Endothelial cell of umbilical vein (primary cell): Measurements from ENCODE around the gene ANKS1A. TPM values are rescaled to one million over a fixed set of nuclear protein-coding genes. Genes with fewer than 3 reads are reported as not detected.
A peak's percentile ranks its signal among the peaks of the same experiment; 100 is the strongest.

Experiments
- BruUV-seq: library from RNA; stranded (reverse); fragments of 400-500 nt; replicated peaks from 2 replicates; lab custom pipeline; 2021; lab: Mats Ljungman, UMichigan
- CTCF ChIA-PET: fragments of 300-600, 350-600 bp; sonication (Branson Sonifier 250); formaldehyde crosslinking; loops from one replicate; lab custom pipeline; 2021; ENCODE audit warnings: antibody characterized with exemption, inconsistent platforms; lab: Charles Lee
- POLR2A ChIA-PET: fragments of 300-600, 350-600 bp; sonication (Branson Sonifier 250); formaldehyde crosslinking; loops from one replicate; lab custom pipeline; 2021; ENCODE audit warnings: antibody characterized with exemption, inconsistent platforms; lab: Charles Lee
- DNase-seq: peaks from one replicate; pipeline ENCODE4 v3.0.0-alpha.2; 2011; ENCODE audit warnings: low read depth, low spot score
- FAIRE-seq: peaks from 2 replicates; lab custom pipeline; 2011; peaks lifted over from hg19 to GRCh38; lab: Jason Lieb, UNC
- H2AFZ ChIP-seq: 2 replicates; pipeline ENCODE4 v1.6.0; 2012; ENCODE audit warnings: low read depth, low read length, control low read depth, inconsistent platforms
- H3K27ac ChIP-seq: 2 replicates; pipeline ENCODE4 v1.5.1; 2011; ENCODE audit warnings: low read depth, mild to moderate bottlenecking, control low read depth, low read length, moderate library complexity; ENCODE audit not compliant: insufficient read depth
- H3K27me3 ChIP-seq, 2 experiments: 2 replicates each; pipeline versions ENCODE4 v1.6.0 to v1.6.1; 2011; ENCODE audit warnings: low read length in 2 of 2, mixed read lengths in 1 of 2; ENCODE audit not compliant: control insufficient read depth in 2 of 2, insufficient read depth in 2 of 2
- H3K36me3 ChIP-seq, 2 experiments: 2 replicates in 1 of 2; 3 replicates in 1 of 2; pipeline ENCODE4 v1.5.1; 2011; ENCODE audit warnings: low read length in 2 of 2, mild to moderate bottlenecking in 1 of 2, moderate library complexity in 1 of 2; ENCODE audit not compliant: control insufficient read depth in 2 of 2, insufficient read depth in 2 of 2; ENCODE audit errors: extremely low read depth in 1 of 2
- H3K4me1 ChIP-seq: 3 replicates; pipeline ENCODE4 v1.5.1; 2011; ENCODE audit warnings: mild to moderate bottlenecking, low read length; ENCODE audit not compliant: control insufficient read depth, insufficient read depth; ENCODE audit errors: extremely low read depth
- H3K4me2 ChIP-seq: 2 replicates; pipeline ENCODE4 v1.6.1; 2011; ENCODE audit warnings: low read length, control low read depth, mixed read lengths; ENCODE audit not compliant: insufficient read depth
- H3K4me3 ChIP-seq, 3 experiments: fragments of 200-600 bp in 1 of 3; sonication (generic), shearing (Covaris generic) in 1 of 3; replicated peaks in 1 of 3; 2 replicates each; pipeline ENCODE4 v1.5.1; 2011 to 2016; ENCODE audit warnings: control low read depth in 3 of 3, low read length in 3 of 3, mild to moderate bottlenecking in 2 of 3, inconsistent platforms in 1 of 3, low read depth in 1 of 3, moderate library complexity in 1 of 3; ENCODE audit not compliant: insufficient read depth in 1 of 3
- H3K79me2 ChIP-seq: 2 replicates; pipeline ENCODE4 v1.6.0; 2012; ENCODE audit warnings: low read length, inconsistent platforms; ENCODE audit not compliant: control insufficient read depth, insufficient read depth
- H3K9ac ChIP-seq: replicated peaks from 2 replicates; pipeline ENCODE3; 2011; ENCODE audit warnings: low read length, control low read depth; ENCODE audit not compliant: insufficient read depth; ENCODE audit errors: extremely low read depth
- H3K9me1 ChIP-seq: replicated peaks from 3 replicates; pipeline ENCODE4 v1.6.0; 2011; ENCODE audit warnings: mild to moderate bottlenecking, low read length; ENCODE audit not compliant: control insufficient read depth, insufficient read depth; ENCODE audit errors: extremely low read depth
- H3K9me3 ChIP-seq: replicated peaks from 2 replicates; pipeline ENCODE4 v1.5.1; 2012; ENCODE audit warnings: low read length, inconsistent platforms; ENCODE audit not compliant: control insufficient read depth, insufficient read depth
- H4K20me1 ChIP-seq: replicated peaks from 2 replicates; pipeline ENCODE3; 2011; ENCODE audit warnings: mild to moderate bottlenecking, low read length; ENCODE audit not compliant: control insufficient read depth, insufficient read depth; ENCODE audit errors: extremely low read depth
- EZH2 ChIP-seq: IDR thresholded peaks from 2 replicates; pipeline ENCODE4 v1.6.1; 2012; ENCODE audit warnings: borderline replicate concordance, low read depth, mild to moderate bottlenecking, moderate library complexity, low read length, inconsistent platforms; ENCODE audit not compliant: severe bottlenecking
- FOS ChIP-seq: IDR thresholded peaks from 2 replicates; pipeline ENCODE4 v1.6.1; 2011; ENCODE audit warnings: mild to moderate bottlenecking, low read length, moderate library complexity, borderline replicate concordance; ENCODE audit not compliant: insufficient read depth
- GATA2 ChIP-seq: IDR thresholded peaks from 2 replicates; pipeline ENCODE4 v1.7.0; 2011; ENCODE audit warnings: low read depth, mild to moderate bottlenecking, moderate library complexity, mixed read lengths, low read length; ENCODE audit not compliant: insufficient read length, insufficient read depth
- JUN ChIP-seq: IDR thresholded peaks from 2 replicates; pipeline ENCODE4 v1.6.1; 2011; ENCODE audit warnings: borderline replicate concordance, low read depth; ENCODE audit not compliant: insufficient read length, insufficient read depth
- MYC ChIP-seq: IDR thresholded peaks from one replicate; pipeline ENCODE4 v1.6.1; 2011; ENCODE audit warnings: mild to moderate bottlenecking, low read depth, low read length
- POLR2A ChIP-seq: IDR thresholded peaks from 2 replicates; pipeline ENCODE4 v1.6.1; 2012; ENCODE audit warnings: low read depth, mild to moderate bottlenecking, control low read depth, low read length
- POLR2AphosphoS5 ChIP-seq: IDR thresholded peaks from 2 replicates; pipeline ENCODE4 v1.6.1; 2012; ENCODE audit warnings: low read depth, mild to moderate bottlenecking, control low read depth, low read length, moderate library complexity; ENCODE audit not compliant: insufficient read depth
- dilution Hi-C: fragments of 300-500 bp; cut with MboI; formaldehyde crosslinking; loops from one replicate; pipeline ENCODE4 v1.15.0; 2019; ENCODE audit warnings: low sequenced_read_pairs; ENCODE audit not compliant: extremely low pct_ligation_motif_present
- intact Hi-C: fragments of 100-400 bp; cut with micrococcal nuclease; formaldehyde crosslinking; loops from one replicate; pipeline ENCODE4 v1.10.0; 2022
- polyA plus RNA-seq, 4 experiments: library from polyadenylated mRNA; depleted of rRNA in 3 of 4; stranded (reverse) in 3 of 4; unstranded in 1 of 4; fragments of >200 nt; gene quantifications; 2 replicates each; pipeline versions ENCODE4 v1.2.1 to v1.2.3, GENCODE V29; 2011 to 2012; ENCODE audit warnings: missing spikeins in 1 of 4
- total RNA-seq: library from RNA; stranded (reverse); gene quantifications from 2 replicates; pipeline ENCODE4 v1.2.3, GENCODE V29; 2021
- TF ChIP-seq, protein P1 (sequence below): IDR thresholded peaks from 2 replicates; pipeline ENCODE4 v1.6.1; 2011; ENCODE audit not compliant: insufficient read depth, insufficient read length
- TF ChIP-seq, protein P2 (sequence below), 2 donors: IDR thresholded peaks; 1 replicate in 1 of 2; 2 replicates in 1 of 2; pipeline ENCODE4 v1.5.1; 2011; ENCODE audit warnings: low read length in 2 of 2, mild to moderate bottlenecking in 2 of 2, moderate library complexity in 2 of 2, control low read depth in 1 of 2, inconsistent platforms in 1 of 2, low read depth in 1 of 2; ENCODE audit not compliant: insufficient read depth in 1 of 2; ENCODE audit errors: extremely low read depth in 1 of 2

ANKS1A gene
- total and polyA plus RNA-seq, 2 donors (not counting 3 experiments of a cell fraction or from before 2014, with no cell fraction given), result 8.9 to 26.1 TPM

DNA sequence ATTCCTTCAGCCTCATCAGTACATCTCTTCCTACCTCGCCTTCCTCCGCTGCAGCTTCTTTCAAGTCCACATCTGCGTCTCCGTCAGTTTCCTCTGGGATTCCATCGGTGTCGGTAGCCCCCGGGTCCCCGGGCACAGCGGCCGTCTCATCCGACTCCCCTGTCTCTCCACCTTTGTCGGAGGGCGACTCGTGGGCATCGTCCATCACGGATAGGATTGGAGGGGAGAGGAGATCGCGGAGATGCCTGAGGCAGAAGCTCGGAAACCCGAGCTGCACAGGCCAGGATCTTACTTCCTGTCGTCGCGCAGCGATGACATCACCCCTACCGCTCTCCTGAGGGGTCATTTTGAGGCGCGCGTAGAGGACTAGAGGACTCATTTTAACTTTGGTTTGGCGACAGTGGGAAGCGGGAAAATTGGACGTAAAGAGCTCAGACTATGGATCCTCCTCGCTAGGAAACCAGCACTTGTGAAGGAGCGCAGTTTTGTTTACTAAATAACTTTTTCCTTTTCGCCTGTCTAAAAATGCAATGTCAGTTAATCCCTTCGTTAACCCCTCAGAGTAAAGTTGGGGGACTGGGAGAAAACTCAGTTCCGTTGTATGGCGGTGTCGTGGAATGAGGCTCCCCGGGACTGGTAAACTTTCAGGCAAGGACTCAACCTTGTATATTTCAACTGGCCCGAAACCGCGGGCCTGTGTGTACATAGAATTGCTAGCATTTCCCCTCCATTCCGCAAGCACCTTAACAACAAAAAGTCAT is 1.1 kb upstream of the ANKS1A start, which contains the start of gene TAF11:
TAF11 (minus strand) TSS at position 290 of the 761 bp plus-strand sequence; CDS start at position 205, 85 bp downstream.
- peak within 1 kb of the TSS; percentile 80 to 96 (median 87) for H3K4me3 ChIP-seq
- peaks cover 14% of the 10 kb centered on the region for H3K4me1 ChIP-seq
- DNase-seq (peak; percentile 93), FAIRE-seq (peak; percentile 88)
- TSS peak; percentile 91 for BruUV-seq
- ChIA-PET CTCF (interaction anchor here (0.6 to 4.5 kb wide), 11 partner anchors 9 to 428 kb away, joined by 3 to 18 read pairs (median 4); partner anchors contain the start of gene BLTP3A), POLR2A (interaction anchor here (0.9 kb wide), 1 partner anchor 96 kb away, joined by 3 read pairs; the partner anchor contains the start of gene BLTP3A)
- peaks cover 0 to 3% of the 10 kb centered on the region in 2 experiments for H3K36me3 ChIP-seq
- H4K20me1 ChIP-seq, result no peaks in the 10 kb centered on the region
- H2AFZ ChIP-seq, result peak within 1 kb of the TSS; percentile 86
- intact Hi-C loops (loop anchor here (1.0 to 2.0 kb wide), 4 partner anchors 23 to 131 kb away; partner anchors contain the start of gene SNRPC), dilution Hi-C loops (no loop called here)
- no peaks in the 10 kb centered on the region for H3K9me3 ChIP-seq
- H3K9ac ChIP-seq, result peak within 1 kb of the TSS; percentile 86
- TF ChIP-seq GATA2 (no peak), POLR2AphosphoS5 (peak; percentile 80), JUN (peak; percentile 73), MYC (peak; percentile 59), POLR2A (peak; percentile 83), FOS (no peak), EZH2 (no peak)
- TF ChIP-seq, protein P1, sequence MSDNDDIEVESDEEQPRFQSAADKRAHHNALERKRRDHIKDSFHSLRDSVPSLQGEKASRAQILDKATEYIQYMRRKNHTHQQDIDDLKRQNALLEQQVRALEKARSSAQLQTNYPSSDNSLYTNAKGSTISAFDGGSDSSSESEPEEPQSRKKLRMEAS, result peak; percentile 26
- TF ChIP-seq, protein P2, sequence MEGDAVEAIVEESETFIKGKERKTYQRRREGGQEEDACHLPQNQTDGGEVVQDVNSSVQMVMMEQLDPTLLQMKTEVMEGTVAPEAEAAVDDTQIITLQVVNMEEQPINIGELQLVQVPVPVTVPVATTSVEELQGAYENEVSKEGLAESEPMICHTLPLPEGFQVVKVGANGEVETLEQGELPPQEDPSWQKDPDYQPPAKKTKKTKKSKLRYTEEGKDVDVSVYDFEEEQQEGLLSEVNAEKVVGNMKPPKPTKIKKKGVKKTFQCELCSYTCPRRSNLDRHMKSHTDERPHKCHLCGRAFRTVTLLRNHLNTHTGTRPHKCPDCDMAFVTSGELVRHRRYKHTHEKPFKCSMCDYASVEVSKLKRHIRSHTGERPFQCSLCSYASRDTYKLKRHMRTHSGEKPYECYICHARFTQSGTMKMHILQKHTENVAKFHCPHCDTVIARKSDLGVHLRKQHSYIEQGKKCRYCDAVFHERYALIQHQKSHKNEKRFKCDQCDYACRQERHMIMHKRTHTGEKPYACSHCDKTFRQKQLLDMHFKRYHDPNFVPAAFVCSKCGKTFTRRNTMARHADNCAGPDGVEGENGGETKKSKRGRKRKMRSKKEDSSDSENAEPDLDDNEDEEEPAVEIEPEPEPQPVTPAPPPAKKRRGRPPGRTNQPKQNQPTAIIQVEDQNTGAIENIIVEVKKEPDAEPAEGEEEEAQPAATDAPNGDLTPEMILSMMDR (IDR thresholded peaks at IDR 0.05; ENCODE audit: extremely low read depth in 1 of 2, insufficient read depth in 1 of 2, low read depth in 1 of 2, low read length in 2 of 2), result no peak
- H3K27ac ChIP-seq, result peak within 1 kb of the TSS; percentile 82
- H3K79me2 ChIP-seq, result peaks cover 32% of the 10 kb centered on the region
- no peaks in the 10 kb centered on the region for H3K27me3 ChIP-seq
- peak within 1 kb of the TSS; percentile 98 for H3K4me2 ChIP-seq
- H3K9me1 ChIP-seq, result no peaks in the 10 kb centered on the region
